Measurements from ENCODE around the gene IFNGR2.

GRCh38 chr21:33430858-33431257 is 27.6 kb downstream of the IFNGR2 start:
- no peak for TF ChIP-seq RAD51 (IDR thresholded peaks at IDR 0.05; ENCODE audit: borderline replicate concordance)
- TF ChIP-seq ZFP82 (CRISPR knock-in tag; IDR thresholded peaks at IDR 0.05; ENCODE audit: borderline replicate concordance): no peak
- TF ChIP-seq SMAD9 (CRISPR knock-in tag; IDR thresholded peaks at IDR 0.05): no peak
- TF ChIP-seq POLR2AphosphoS5 (IDR thresholded peaks at IDR 0.05; ENCODE audit: low read depth, low read length): no peak
- no peak for TF ChIP-seq CTCF (CRISPR knock-in tag; IDR thresholded peaks at IDR 0.05)
- TF ChIP-seq ZNF687 (CRISPR knock-in tag; IDR thresholded peaks at IDR 0.05): no peak
- TF ChIP-seq ZNF549 (CRISPR knock-in tag; IDR thresholded peaks at IDR 0.05): no peak
- TF ChIP-seq UBTF (CRISPR knock-in tag; IDR thresholded peaks at IDR 0.05): no peak
- no peak for TF ChIP-seq POLR2A (IDR thresholded peaks at IDR 0.05; ENCODE audit: insufficient read depth in 1 of 2, low read depth in 2 of 2, low read length in 2 of 2)
- TF ChIP-seq HNF4G (IDR thresholded peaks at IDR 0.05; ENCODE audit: borderline replicate concordance, low read depth, low read length): no peak
- TF ChIP-seq HNF4G (CRISPR knock-in tag; IDR thresholded peaks at IDR 0.05; ENCODE audit: borderline replicate concordance, low read depth): no peak
- TF ChIP-seq EHMT2 (IDR thresholded peaks at IDR 0.05; ENCODE audit: borderline replicate concordance, low read depth, low read length): no peak
- TF ChIP-seq ZNF12 (CRISPR knock-in tag; IDR thresholded peaks at IDR 0.05): no peak
- no peak for TF ChIP-seq MAX (IDR thresholded peaks at IDR 0.05)

All from HepG2 (cell line).